IPS-15b (cell line): ENCODE data around the gene NINJ2.

Source experiments
- H3K27me3 ChIP-seq: one replicate; pipeline ENCODE4 v1.6.1; 2013; ENCODE audit warnings: low read length; ENCODE audit not compliant: control insufficient read depth, insufficient read depth
- H3K36me3 ChIP-seq: one replicate; pipeline ENCODE4 v1.6.1; 2013; ENCODE audit warnings: low read length; ENCODE audit not compliant: control insufficient read depth, insufficient read depth
- H3K4me1 ChIP-seq: one replicate; pipeline ENCODE4 v1.6.1; 2013; ENCODE audit warnings: mild to moderate bottlenecking, low read length; ENCODE audit not compliant: control insufficient read depth, insufficient read depth
- H3K4me3 ChIP-seq: one replicate; pipeline ENCODE4 v1.5.1; 2013; ENCODE audit warnings: low read depth, low read length
- H3K9ac ChIP-seq: one replicate; pipeline ENCODE4 v1.6.1; 2013; ENCODE audit warnings: low read depth, mild to moderate bottlenecking, low read length
- H3K9me3 ChIP-seq: one replicate; pipeline ENCODE4 v1.6.1; 2013; ENCODE audit warnings: mild to moderate bottlenecking, low read length; ENCODE audit not compliant: control insufficient read depth, insufficient read depth

NINJ2 gene

GRCh38 chr12:588646-589045 lies 74.6 kb downstream of the NINJ2 start:
- Histone ChIP-seq H3K36me3 (no peaks in the 10 kb centered on the region), H3K4me1 (no peaks in the 10 kb centered on the region), H3K27me3 (no peaks in the 10 kb centered on the region), H3K9ac (no peak overlapping the region), H3K9me3 (no peaks in the 10 kb centered on the region), H3K4me3 (no peak overlapping the region)

- no peaks in the 10 kb centered on the region for H3K27me3 ChIP-seq
Measured at GRCh38 chr12:588024-588322, 75.3 kb downstream of the NINJ2 start.

GRCh38 chr12:587132-588023 lies 75.9 kb downstream of the NINJ2 start:
- H3K36me3 ChIP-seq: no peaks in the 10 kb centered on the region
- no peaks in the 10 kb centered on the region for H3K9me3 ChIP-seq
- no peaks in the 10 kb centered on the region for H3K27me3 ChIP-seq
- no peaks in the 10 kb centered on the region for H3K4me1 ChIP-seq
- no peak overlapping the region for H3K9ac ChIP-seq
- no peak overlapping the region for H3K4me3 ChIP-seq

More at GRCh38 chr12:588024-588322, 75.3 kb downstream of the NINJ2 start:
- Histone ChIP-seq H3K4me3 (no peak overlapping the region), H3K9ac (no peak overlapping the region), H3K9me3 (no peaks in the 10 kb centered on the region), H3K36me3 (no peaks in the 10 kb centered on the region), H3K4me1 (no peaks in the 10 kb centered on the region)

GRCh38 chr12:586318-587071 lies 76.8 kb downstream of the NINJ2 start:
- Histone ChIP-seq H3K4me3 (no peak overlapping the region), H3K4me1 (no peaks in the 10 kb centered on the region), H3K36me3 (no peaks in the 10 kb centered on the region), H3K9ac (no peak overlapping the region), H3K9me3 (no peaks in the 10 kb centered on the region), H3K27me3 (no peaks in the 10 kb centered on the region)

GRCh38 chr12:585062-586061 lies 77.9 kb downstream of the NINJ2 start:
- Histone ChIP-seq H3K4me3 (no peak overlapping the region), H3K36me3 (no peaks in the 10 kb centered on the region), H3K4me1 (no peaks in the 10 kb centered on the region), H3K27me3 (no peaks in the 10 kb centered on the region), H3K9ac (no peak overlapping the region), H3K9me3 (no peaks in the 10 kb centered on the region)

GRCh38 chr12:583251-583869 lies 79.9 kb downstream of the NINJ2 start:
- Histone ChIP-seq H3K27me3 (no peaks in the 10 kb centered on the region), H3K36me3 (no peaks in the 10 kb centered on the region), H3K4me3 (no peak overlapping the region), H3K4me1 (no peaks in the 10 kb centered on the region), H3K9ac (no peak overlapping the region), H3K9me3 (no peaks in the 10 kb centered on the region)

- no peak overlapping the region for H3K9ac ChIP-seq
- no peaks in the 10 kb centered on the region for H3K36me3 ChIP-seq
Measured at GRCh38 chr12:581746-582145, 81.5 kb downstream of the NINJ2 start.

GRCh38 chr12:581321-581720 lies 81.9 kb downstream of the NINJ2 start:
- Histone ChIP-seq H3K9me3 (no peaks in the 10 kb centered on the region), H3K4me3 (no peak overlapping the region), H3K4me1 (no peaks in the 10 kb centered on the region), H3K36me3 (no peaks in the 10 kb centered on the region), H3K9ac (no peak overlapping the region), H3K27me3 (peaks cover 6% of the 10 kb centered on the region)

More at GRCh38 chr12:581746-582145, 81.5 kb downstream of the NINJ2 start:
- Histone ChIP-seq H3K4me3 (no peak overlapping the region), H3K9me3 (no peaks in the 10 kb centered on the region), H3K27me3 (peaks cover 2% of the 10 kb centered on the region), H3K4me1 (no peaks in the 10 kb centered on the region)

- H3K4me1 ChIP-seq: peaks cover 2% of the 10 kb centered on the region
Measured at GRCh38 chr12:580813-581212, 82.4 kb downstream of the NINJ2 start.

GRCh38 chr12:579420-580110 lies 83.7 kb downstream of the NINJ2 start:
- no peaks in the 10 kb centered on the region for H3K9me3 ChIP-seq
- no peak overlapping the region for H3K9ac ChIP-seq
- H3K4me3 ChIP-seq: no peak overlapping the region
- no peaks in the 10 kb centered on the region for H3K36me3 ChIP-seq
- H3K27me3 ChIP-seq: peaks cover 12% of the 10 kb centered on the region
- peaks cover 2% of the 10 kb centered on the region for H3K4me1 ChIP-seq

More at GRCh38 chr12:580813-581212, 82.4 kb downstream of the NINJ2 start:
- Histone ChIP-seq H3K4me3 (no peak overlapping the region), H3K36me3 (no peaks in the 10 kb centered on the region), H3K9me3 (no peaks in the 10 kb centered on the region), H3K27me3 (peaks cover 6% of the 10 kb centered on the region), H3K9ac (no peak overlapping the region)
